C4-2B (cell line): ENCODE data around the gene LMF1.

ENCODE experiments used
- ZFX ChIP-seq: fragments of 450-650 bp; IDR thresholded peaks from 2 replicates; pipeline ENCODE4 v1.6.1; 2017
- TF ChIP-seq, protein P1 (sequence below): fragments of 450-650 bp; conservative IDR thresholded peaks from 2 replicates; pipeline ENCODE4 v1.5.1; 2017; ENCODE audit warnings: mild to moderate bottlenecking

DNA sequence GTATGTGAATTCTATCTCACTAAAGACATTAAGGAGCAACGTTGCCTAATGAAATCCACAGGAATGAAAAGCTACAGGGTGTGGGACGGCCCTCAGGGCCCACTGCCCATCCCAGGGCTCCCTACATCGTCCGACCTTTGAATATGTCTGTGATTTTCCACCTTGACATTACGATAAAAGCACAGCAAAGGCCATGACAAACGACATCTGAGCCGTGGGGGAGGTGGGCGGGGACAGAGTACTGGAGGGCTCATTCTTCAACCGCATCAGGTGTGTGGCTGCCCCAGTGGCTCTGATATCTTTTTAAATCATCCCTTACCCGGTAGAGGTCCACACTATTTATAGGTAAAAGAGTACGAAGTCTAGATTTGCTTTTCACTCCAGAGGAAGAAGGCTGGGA is 35.1 kb downstream of the LMF1 start:
- TF ChIP-seq, protein P1, sequence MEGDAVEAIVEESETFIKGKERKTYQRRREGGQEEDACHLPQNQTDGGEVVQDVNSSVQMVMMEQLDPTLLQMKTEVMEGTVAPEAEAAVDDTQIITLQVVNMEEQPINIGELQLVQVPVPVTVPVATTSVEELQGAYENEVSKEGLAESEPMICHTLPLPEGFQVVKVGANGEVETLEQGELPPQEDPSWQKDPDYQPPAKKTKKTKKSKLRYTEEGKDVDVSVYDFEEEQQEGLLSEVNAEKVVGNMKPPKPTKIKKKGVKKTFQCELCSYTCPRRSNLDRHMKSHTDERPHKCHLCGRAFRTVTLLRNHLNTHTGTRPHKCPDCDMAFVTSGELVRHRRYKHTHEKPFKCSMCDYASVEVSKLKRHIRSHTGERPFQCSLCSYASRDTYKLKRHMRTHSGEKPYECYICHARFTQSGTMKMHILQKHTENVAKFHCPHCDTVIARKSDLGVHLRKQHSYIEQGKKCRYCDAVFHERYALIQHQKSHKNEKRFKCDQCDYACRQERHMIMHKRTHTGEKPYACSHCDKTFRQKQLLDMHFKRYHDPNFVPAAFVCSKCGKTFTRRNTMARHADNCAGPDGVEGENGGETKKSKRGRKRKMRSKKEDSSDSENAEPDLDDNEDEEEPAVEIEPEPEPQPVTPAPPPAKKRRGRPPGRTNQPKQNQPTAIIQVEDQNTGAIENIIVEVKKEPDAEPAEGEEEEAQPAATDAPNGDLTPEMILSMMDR = no peak
- no peak for TF ChIP-seq ZFX
